GM12878 (cell line): ENCODE measurements around the gene YWHAQ. TPM values are rescaled to one million over a fixed set of nuclear protein-coding genes. Genes with fewer than 3 reads are reported as not detected.

Experiments
- ATF2 ChIP-seq: IDR thresholded peaks from 2 replicates; pipeline ENCODE4 v1.6.1; 2012; ENCODE audit warnings: low read length, inconsistent platforms
- BACH1 ChIP-seq: fragments of 450-650 bp; IDR thresholded peaks from 2 replicates; pipeline ENCODE4 v1.6.1; 2017; ENCODE audit warnings: mild to moderate bottlenecking, borderline replicate concordance
- FOXK2 ChIP-seq: fragments of 450-650 bp; IDR thresholded peaks from 2 replicates; pipeline ENCODE4 v1.6.1; 2017; ENCODE audit warnings: mild to moderate bottlenecking, moderate library complexity
- FOXM1 ChIP-seq: IDR thresholded peaks from 2 replicates; pipeline ENCODE4 v1.6.1; 2012; ENCODE audit warnings: low read depth, mild to moderate bottlenecking, inconsistent platforms, low read length, moderate library complexity
- HSF1 ChIP-seq: fragments of 150-350 bp; IDR thresholded peaks from 2 replicates; pipeline ENCODE4 v1.6.1; 2014; ENCODE audit warnings: mild to moderate bottlenecking, low read depth, low read length
- JUNB ChIP-seq: IDR thresholded peaks from 2 replicates; pipeline ENCODE4 v1.6.1; 2016; ENCODE audit warnings: antibody characterized with exemption, mild to moderate bottlenecking
- NRF1 ChIP-seq: conservative IDR thresholded peaks from 2 replicates; pipeline ENCODE4 v1.6.1; 2011; ENCODE audit warnings: mild to moderate bottlenecking, low read depth, low read length, improper control_type of control experiment
- PAX8 ChIP-seq: fragments of 450-650 bp; IDR thresholded peaks from 2 replicates; pipeline ENCODE4 v1.6.1; 2017; ENCODE audit warnings: mild to moderate bottlenecking, moderate library complexity
- PKNOX1 ChIP-seq: fragments of 450-650 bp; IDR thresholded peaks from 2 replicates; pipeline ENCODE4 v1.6.1; 2016; ENCODE audit warnings: mild to moderate bottlenecking
- POLR2A ChIP-seq: IDR thresholded peaks from 2 replicates; pipeline ENCODE4 v1.6.1; 2011; ENCODE audit warnings: low read depth, mild to moderate bottlenecking, low read length
- POLR2AphosphoS2 ChIP-seq: IDR thresholded peaks from 2 replicates; pipeline ENCODE4 v1.6.1; 2011; ENCODE audit warnings: low read depth, mild to moderate bottlenecking, low read length, improper control_type of control experiment, moderate library complexity
- RELA ChIP-seq: fragments of 450-650 bp; IDR thresholded peaks from 2 replicates; pipeline ENCODE4 v1.8.0; 2014; ENCODE audit warnings: borderline replicate concordance; ENCODE audit not compliant: partially characterized antibody
- SMAD1 ChIP-seq: fragments of 450-650 bp; IDR thresholded peaks from 2 replicates; pipeline ENCODE4 v1.6.1; 2018; ENCODE audit warnings: mild to moderate bottlenecking, low read depth; ENCODE audit not compliant: partially characterized antibody
- SRF ChIP-seq, 2 experiments: IDR thresholded peaks; 2 replicates each; pipeline ENCODE4 v1.6.1; 2011; ENCODE audit warnings: low read depth in 2 of 2, low read length in 2 of 2, mild to moderate bottlenecking in 1 of 2, moderate library complexity in 1 of 2
- SUZ12 ChIP-seq: fragments of 200-600 bp; sonication (generic); IDR thresholded peaks from one replicate; pipeline ENCODE4 v1.6.1; 2018; ENCODE audit warnings: antibody characterized with exemption, mild to moderate bottlenecking; ENCODE audit not compliant: unreplicated experiment
- WRNIP1 ChIP-seq: IDR thresholded peaks from 2 replicates; pipeline ENCODE4 v1.6.1; 2011; ENCODE audit warnings: low read depth, low read length, improper control_type of control experiment, borderline replicate concordance
- YBX1 ChIP-seq: fragments of 450-650 bp; IDR thresholded peaks from 2 replicates; pipeline ENCODE4 v1.6.1; 2016; ENCODE audit warnings: antibody characterized with exemption
- ZBTB11 ChIP-seq: fragments of 450-650 bp; formaldehyde crosslinking; IDR thresholded peaks from 2 replicates; pipeline ENCODE4 v1.5.0; 2022; ENCODE audit warnings: mild to moderate bottlenecking, missing genetic modification characterization
- ZNF384 ChIP-seq: IDR thresholded peaks from 2 replicates; pipeline ENCODE4 v1.6.1; 2012; ENCODE audit warnings: low read depth, mild to moderate bottlenecking, low read length, improper control_type of control experiment, borderline replicate concordance
- polyA plus RNA-seq, 11 experiments: library from polyadenylated mRNA; depleted of rRNA in 4 of 11; unstranded in 6 of 11; stranded (reverse) in 5 of 11; fragments of >200 nt; fragmentation: Nextera tagmentation in 4 of 11; fragmentation: Illumina TruSeq in 1 of 11; extraction: Ambion mirVana in 4 of 11; extraction: Trizol in 1 of 11; gene quantifications; 1 replicate in 1 of 11; 2 replicates in 10 of 11; pipeline versions ENCODE4 v1.2.1 to v1.2.3, GENCODE V29; 2011 to 2016; ENCODE audit warnings: inconsistent platforms in 2 of 11, missing spikeins in 2 of 11, low read depth in 1 of 11
- total RNA-seq, 4 experiments: library from RNA; depleted of rRNA in 3 of 4; stranded (reverse); fragments of >200 nt in 3 of 4; fragmentation: Illumina TruSeq in 1 of 4; extraction: Trizol in 1 of 4; gene quantifications; 2 replicates each; pipeline versions ENCODE4 v1.2.1 to v1.2.3, GENCODE V29; 2013 to 2021
- TF ChIP-seq, protein P1 (sequence below): fragments of 150-350 bp; IDR thresholded peaks from 2 replicates; pipeline ENCODE4 v1.6.1; 2016; ENCODE audit warnings: low read depth, low read length

Gene YWHAQ
- total and polyA plus RNA-seq, 10 of the 15 experiments (the other 5 are each of a cell fraction or from before 2014, with no cell fraction given): 63.0 to 515 (median 219) TPM

DNA sequence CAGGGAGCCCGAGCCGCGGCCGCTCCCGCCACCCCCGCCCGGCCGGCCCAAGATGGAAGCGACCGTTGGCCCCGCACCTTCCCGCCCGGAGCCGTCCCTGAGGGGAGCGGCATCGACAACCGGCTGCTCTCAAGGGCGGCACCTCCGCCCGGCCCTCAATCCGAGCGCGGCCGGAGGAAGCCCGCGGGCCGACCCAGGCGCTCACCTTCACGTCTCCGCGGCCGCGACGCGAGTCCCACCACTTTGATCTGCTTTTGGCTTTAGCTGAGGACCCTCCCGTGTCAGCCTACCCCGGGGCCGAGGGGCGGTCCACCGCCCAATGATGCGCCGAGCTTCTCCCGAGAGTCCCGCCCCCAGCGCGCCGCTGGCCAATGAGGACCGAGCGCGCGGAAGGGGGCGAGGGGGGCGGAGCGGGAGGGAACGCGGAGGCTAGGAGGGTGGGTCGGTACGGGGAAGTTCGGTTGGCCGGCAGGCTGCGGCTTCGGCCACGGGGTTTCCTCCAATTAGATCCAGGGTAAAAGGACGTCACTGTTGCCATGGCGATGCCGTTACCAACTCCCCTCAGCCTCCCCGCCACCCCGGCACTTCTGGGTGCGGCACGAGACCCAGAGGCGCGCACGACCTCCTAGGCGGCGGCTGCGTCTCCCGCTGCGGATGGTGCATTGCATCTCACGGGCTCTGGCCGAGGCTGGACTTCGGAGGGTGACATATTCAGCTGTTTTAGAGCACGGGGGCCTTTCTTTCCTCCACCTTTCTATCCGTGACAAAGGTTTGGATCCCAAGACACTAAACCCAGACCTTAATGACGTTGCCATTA, at the start of gene YWHAQ (continued):
- TF ChIP-seq SRF (IDR thresholded peaks at IDR 0.05; ENCODE audit: low read depth in 2 of 2, low read length in 2 of 2): no peak
- no peak for TF ChIP-seq ZBTB11
- TF ChIP-seq, protein P1, sequence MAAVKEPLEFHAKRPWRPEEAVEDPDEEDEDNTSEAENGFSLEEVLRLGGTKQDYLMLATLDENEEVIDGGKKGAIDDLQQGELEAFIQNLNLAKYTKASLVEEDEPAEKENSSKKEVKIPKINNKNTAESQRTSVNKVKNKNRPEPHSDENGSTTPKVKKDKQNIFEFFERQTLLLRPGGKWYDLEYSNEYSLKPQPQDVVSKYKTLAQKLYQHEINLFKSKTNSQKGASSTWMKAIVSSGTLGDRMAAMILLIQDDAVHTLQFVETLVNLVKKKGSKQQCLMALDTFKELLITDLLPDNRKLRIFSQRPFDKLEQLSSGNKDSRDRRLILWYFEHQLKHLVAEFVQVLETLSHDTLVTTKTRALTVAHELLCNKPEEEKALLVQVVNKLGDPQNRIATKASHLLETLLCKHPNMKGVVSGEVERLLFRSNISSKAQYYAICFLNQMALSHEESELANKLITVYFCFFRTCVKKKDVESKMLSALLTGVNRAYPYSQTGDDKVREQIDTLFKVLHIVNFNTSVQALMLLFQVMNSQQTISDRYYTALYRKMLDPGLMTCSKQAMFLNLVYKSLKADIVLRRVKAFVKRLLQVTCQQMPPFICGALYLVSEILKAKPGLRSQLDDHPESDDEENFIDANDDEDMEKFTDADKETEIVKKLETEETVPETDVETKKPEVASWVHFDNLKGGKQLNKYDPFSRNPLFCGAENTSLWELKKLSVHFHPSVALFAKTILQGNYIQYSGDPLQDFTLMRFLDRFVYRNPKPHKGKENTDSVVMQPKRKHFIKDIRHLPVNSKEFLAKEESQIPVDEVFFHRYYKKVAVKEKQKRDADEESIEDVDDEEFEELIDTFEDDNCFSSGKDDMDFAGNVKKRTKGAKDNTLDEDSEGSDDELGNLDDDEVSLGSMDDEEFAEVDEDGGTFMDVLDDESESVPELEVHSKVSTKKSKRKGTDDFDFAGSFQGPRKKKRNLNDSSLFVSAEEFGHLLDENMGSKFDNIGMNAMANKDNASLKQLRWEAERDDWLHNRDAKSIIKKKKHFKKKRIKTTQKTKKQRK: no peak
- no peak for TF ChIP-seq YBX1
- TF ChIP-seq PAX8: no peak
- peak; percentile 73 for TF ChIP-seq POLR2AphosphoS2
- no peak for TF ChIP-seq SMAD1
- TF ChIP-seq RELA: no peak
- TF ChIP-seq WRNIP1: no peak
- TF ChIP-seq PKNOX1: peak; percentile 71
- TF ChIP-seq BACH1: peak; percentile 21; the same call in 1 of the 2 replicates
- 0 out of 2 replicates have a peak, but pooled peaks have one; percentile 4 for TF ChIP-seq ZNF384
- no peak for TF ChIP-seq SUZ12
- TF ChIP-seq HSF1: no peak
- no peak for TF ChIP-seq FOXM1
- TF ChIP-seq ATF2: no peak
- no peak for TF ChIP-seq NRF1
- peak; percentile 97 for TF ChIP-seq POLR2A
- TF ChIP-seq FOXK2: no peak
- TF ChIP-seq JUNB: no peak
